ENCODE measurements around the gene CDH23. TPM values are rescaled to one million over a fixed set of nuclear protein-coding genes. Genes with fewer than 3 reads are reported as not detected.

Gene CDH23
- total RNA-seq, 2 donors from 2014 or later = 0.06 TPM; not detected in 1

DNA sequence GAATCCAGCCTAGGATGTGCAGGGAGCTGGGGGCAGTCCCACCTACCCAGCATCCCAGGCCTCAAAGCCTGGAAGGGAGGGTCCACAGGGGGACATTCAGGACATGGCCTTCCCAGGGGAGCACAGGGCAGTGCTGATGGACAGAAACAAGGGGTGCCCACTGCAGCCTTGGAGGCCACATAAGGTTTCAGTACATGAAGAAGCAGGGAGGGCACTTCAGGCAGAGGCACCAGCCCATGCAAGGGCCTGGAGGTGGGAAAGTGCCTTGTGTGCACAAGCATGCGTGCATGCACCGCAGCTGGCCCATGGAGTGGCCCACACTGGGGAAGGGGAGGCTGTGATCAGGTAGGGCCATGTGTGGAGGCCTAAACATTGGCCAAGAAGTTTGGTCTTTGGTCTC, 313.8 kb downstream of the CDH23 start:
- Mint-ChIP-seq H3K4me3 (no peak overlapping the region), H3K27ac (no peak overlapping the region), H3K9me3 (no peaks in the 10 kb centered on the region), H3K27me3 (no peaks in the 10 kb centered on the region), H3K36me3 (no peaks in the 10 kb centered on the region), H3K4me1 (ENCODE audit: low read depth in 2 of 2) (peaks cover 21 to 31% of the 10 kb centered on the region in 2 donors)
- ATAC-seq = no peak
- DNase-seq (ENCODE audit: low spot score) = no peak

DNA sequence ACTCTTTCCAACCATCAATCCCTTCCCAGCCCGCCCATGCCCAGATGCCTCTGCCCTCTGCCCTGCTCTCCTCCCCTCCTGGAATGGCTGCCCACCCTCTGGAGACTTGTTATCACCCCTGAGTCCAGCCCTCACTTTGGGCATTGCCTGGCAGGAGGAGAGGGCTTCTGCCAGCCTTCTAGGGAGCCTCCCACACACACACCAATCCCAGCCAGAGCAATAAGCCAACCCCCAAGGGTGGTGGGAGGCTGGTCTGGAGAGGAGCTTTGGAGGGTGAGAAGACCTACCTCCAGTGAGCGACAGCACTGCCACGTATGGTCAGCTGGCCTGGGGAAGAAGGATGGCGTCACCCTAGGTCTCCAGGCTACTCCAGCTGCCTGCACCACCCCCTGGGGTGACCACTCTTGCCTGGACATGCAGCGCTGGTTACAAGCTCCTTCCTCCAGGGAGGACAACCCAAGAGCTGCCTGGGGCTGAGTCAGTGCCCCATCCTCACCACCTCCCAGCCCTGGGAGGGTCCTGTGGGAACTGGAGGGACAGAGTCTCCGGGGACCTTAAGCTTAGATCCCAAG, 314.4 kb downstream of the CDH23 start:
- no peak for ATAC-seq
- Mint-ChIP-seq H3K36me3 (no peaks in the 10 kb centered on the region), H3K27ac (no peak overlapping the region), H3K4me3 (no peak overlapping the region), H3K27me3 (no peaks in the 10 kb centered on the region), H3K4me1 (ENCODE audit: low read depth in 2 of 2) (peaks cover 21 to 31% of the 10 kb centered on the region in 2 donors), H3K9me3 (no peaks in the 10 kb centered on the region)
- no peak for DNase-seq (ENCODE audit: low spot score)

DNA sequence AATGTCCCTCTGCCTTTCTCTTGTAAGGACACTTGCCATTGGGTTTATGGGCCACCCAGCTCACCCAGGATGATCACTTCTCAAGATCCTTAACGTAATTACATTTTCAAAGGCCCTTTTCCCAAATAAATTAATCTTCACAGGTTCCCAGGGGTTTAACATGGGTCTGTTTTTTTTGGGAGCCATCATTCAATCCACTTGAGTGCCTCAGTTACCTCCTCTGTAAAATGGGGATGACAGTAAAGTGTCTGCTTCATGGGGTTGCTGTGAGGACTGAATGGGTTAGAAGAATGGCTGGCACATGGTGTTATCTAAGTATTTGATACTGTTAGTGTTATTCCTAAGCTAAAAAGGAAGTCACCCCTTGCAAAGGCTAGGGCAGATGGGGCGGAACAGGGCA, 315.4 kb downstream of the CDH23 start:
- peak overlapping the region in 1 of 2 donors; percentile 90 for H3K27ac Mint-ChIP-seq

DNA sequence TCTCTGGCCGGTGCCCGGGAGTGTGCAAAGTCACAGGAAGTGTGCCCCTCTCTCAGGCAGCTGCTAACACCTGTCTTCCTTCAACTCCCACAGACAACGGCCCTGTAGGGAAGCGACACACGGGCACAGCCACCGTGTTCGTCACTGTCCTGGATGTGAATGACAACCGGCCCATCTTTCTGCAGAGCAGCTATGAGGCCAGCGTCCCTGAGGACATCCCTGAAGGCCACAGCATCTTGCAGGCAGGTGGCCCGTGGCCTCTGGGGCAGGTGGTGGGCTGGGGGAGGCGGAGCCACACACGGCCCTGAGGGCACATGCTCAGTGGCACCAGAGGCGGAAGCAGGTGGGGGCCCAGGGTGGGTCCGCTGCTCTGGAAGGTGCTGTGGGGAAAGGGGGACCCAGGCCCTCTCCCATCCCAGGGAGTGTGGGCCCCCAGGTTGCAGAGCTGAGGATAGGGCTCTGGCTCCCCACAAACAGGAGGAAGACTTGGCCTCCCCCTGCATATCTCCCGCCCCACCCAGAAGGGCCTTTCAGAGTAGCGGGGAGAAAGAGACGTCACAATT, 315.9 kb downstream of the CDH23 start:
- Mint-ChIP-seq H3K4me3 (peak overlapping the region; percentile 51), H3K27ac (peak overlapping the region; percentile 89 to 90), H3K27me3 (no peaks in the 10 kb centered on the region), H3K4me1 (ENCODE audit: low read depth in 2 of 2) (peaks cover 19 to 31% of the 10 kb centered on the region in 2 donors), H3K9me3 (no peaks in the 10 kb centered on the region), H3K36me3 (no peaks in the 10 kb centered on the region)
- no peak for DNase-seq (ENCODE audit: low spot score)
- peak in 1 of 2 donors; percentile 4 for ATAC-seq

More for the DNA sequence above, 315.4 kb downstream of the CDH23 start:
- Mint-ChIP-seq H3K27me3 (no peaks in the 10 kb centered on the region), H3K9me3 (no peaks in the 10 kb centered on the region), H3K4me1 (ENCODE audit: low read depth in 2 of 2) (peaks cover 21 to 31% of the 10 kb centered on the region in 2 donors), H3K4me3 (no peak overlapping the region), H3K36me3 (no peaks in the 10 kb centered on the region)
- DNase-seq (ENCODE audit: low spot score) = no peak
- no peak for ATAC-seq

DNA sequence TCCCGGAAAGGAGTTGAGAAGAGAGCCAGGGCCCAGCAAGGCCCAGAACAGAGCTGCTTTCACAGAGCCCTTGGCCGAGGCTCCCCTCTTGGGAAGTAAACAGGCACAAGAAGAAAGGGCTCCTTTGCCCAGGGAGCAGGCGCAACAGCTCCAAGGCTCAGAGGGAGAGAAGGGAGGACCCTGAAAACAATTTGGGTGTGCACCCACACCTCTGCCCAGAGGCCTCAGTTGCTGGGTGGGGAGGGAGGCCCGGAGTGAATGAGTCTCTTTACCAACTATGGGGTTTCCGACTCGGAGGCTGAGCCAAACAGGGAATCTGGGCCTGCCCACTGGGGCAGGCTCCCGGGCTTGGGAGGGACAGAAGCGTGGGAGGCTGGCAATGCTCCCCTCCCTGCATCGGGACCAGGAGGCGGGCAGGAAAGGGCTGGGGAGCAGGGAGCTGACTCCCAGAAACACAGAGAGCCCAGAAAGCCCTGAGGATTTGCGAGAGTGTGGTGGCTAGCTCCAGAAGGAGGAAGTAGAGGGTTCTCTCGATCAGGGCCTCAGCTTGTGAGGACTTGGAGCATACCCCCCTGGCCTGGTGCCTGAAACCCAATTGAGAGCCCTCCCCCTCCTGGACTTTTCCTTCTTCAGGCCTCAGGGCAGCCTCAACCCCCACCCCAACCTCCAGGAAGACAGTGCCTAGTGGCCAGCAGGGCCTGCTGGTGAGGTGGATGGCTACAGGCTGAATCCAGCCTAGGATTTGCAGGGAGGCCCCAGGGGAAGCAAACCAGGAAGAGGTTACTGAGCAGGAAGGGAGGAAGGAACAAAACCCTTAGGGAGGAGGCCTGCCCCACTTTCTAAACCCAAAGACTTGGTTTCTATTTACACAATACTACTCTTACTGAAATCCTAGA, 316.7 kb downstream of the CDH23 start:
- H3K4me1 Mint-ChIP-seq (ENCODE audit: low read depth in 2 of 2) = peaks cover 16 to 31% of the 10 kb centered on the region in 2 donors
- H3K4me3 Mint-ChIP-seq = peak overlapping the region; percentile 51
- DNase-seq (ENCODE audit: low spot score) (no peak), ATAC-seq (peak; percentile 10 to 25)
- no peaks in the 10 kb centered on the region for H3K9me3 Mint-ChIP-seq
- no peaks in the 10 kb centered on the region for H3K27me3 Mint-ChIP-seq
- peak overlapping the region; percentile 89 to 90 for H3K27ac Mint-ChIP-seq
- H3K36me3 Mint-ChIP-seq = no peaks in the 10 kb centered on the region

DNA sequence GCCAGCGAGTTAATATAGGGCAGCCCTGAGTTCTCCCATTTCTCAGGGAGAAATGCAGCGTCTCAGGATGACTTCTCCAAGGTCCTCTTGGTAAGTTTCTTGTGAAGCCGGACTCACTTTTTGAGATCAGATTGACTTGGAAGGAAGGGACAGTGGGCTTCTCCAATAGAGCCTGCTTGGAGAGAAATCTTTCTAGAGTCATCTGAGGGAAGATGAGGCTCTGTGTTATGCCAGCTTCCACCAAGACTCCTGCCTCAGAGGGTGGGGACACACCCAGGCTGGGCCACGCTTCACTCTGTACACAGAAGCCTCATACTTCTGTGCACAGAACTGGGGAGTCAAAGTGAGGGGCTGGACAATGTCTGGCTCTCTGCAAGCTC, 317.3 kb downstream of the CDH23 start:
- no peak for DNase-seq (ENCODE audit: low spot score)
- no peaks in the 10 kb centered on the region for H3K36me3 Mint-ChIP-seq
- H3K4me3 Mint-ChIP-seq = peak overlapping the region; percentile 51
- peak overlapping the region; percentile 89 to 90 for H3K27ac Mint-ChIP-seq
- no peaks in the 10 kb centered on the region for H3K9me3 Mint-ChIP-seq
- H3K4me1 Mint-ChIP-seq (ENCODE audit: low read depth in 2 of 2) = peaks cover 16 to 31% of the 10 kb centered on the region in 2 donors
- ATAC-seq = no peak
- no peaks in the 10 kb centered on the region for H3K27me3 Mint-ChIP-seq

DNA sequence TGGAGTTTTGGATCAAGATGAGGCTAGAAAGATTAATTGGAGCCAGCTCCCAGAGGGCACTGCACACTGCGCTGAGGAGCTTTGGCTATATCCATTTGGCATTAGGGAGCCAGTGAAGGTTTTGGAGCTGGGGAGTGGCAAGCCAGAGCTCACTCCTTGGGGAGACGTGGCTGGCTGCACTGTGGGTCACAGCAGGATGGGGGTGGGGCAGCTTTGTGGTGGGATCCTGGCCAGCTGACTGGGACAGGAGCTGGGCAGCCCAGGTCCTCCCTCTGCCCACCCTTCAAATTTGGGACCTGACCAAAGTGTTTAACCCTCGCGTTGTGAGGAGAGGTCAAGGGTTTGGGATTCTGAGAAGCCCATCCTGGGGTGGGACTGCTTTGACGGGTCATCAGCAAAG, 317.9 kb downstream of the CDH23 start:
- Mint-ChIP-seq H3K9me3 (no peaks in the 10 kb centered on the region), H3K27ac (peak overlapping the region; percentile 89 to 90), H3K36me3 (no peaks in the 10 kb centered on the region), H3K27me3 (no peaks in the 10 kb centered on the region), H3K4me3 (no peak overlapping the region), H3K4me1 (ENCODE audit: low read depth in 2 of 2) (peaks cover 15 to 25% of the 10 kb centered on the region in 2 donors)
- DNase-seq (ENCODE audit: low spot score) (no peak), ATAC-seq (no peak)

DNA sequence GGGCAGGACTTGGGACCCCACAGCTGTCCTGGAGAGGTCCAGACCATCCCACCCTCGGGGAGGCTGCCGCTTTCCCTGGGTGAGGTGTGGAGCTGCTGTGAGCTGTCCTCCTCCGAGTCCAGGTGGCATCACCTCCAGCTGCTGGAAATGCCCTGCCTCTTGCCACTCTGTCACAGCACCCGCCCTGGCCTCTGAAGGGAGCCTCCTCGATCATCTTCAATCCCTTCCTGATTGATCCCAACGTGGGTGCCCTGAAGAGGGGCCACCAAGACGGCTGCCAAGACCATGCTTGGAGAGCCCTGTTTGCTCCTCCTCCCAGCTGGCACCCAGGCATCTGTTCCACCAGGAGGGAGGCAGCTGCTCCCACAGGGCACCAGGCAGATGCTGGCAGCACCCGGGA, 318.3 kb downstream of the CDH23 start:
- H3K9me3 Mint-ChIP-seq = no peaks in the 10 kb centered on the region
- no peaks in the 10 kb centered on the region for H3K27me3 Mint-ChIP-seq
- no peak overlapping the region for H3K4me3 Mint-ChIP-seq
- H3K27ac Mint-ChIP-seq = no peak overlapping the region
- ATAC-seq = no peak
- H3K4me1 Mint-ChIP-seq (ENCODE audit: low read depth in 2 of 2) = peaks cover 14 to 21% of the 10 kb centered on the region in 2 donors
- no peak for DNase-seq (ENCODE audit: low spot score)
- no peaks in the 10 kb centered on the region for H3K36me3 Mint-ChIP-seq

DNA sequence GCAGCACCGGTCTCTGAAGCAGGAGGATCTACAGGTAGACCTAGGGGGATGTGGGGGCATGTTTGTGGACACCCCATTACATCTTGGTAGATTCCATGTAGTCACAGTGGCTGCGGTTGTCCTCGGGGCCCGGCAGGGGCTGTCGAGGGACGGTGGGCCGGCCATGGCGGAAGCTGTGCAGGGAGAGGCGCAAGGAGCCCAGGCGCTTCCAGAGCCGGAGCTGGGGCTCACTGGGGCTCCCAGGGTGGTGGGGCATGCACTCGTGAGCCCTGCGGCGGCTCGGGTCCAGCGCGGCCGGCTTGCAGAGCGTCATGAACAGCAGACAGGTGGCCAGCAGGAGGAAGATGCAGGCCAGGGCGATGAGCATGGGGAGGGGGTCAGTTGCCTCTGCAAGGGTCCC, 319.1 kb downstream of the CDH23 start:
- Mint-ChIP-seq H3K27me3 (no peaks in the 10 kb centered on the region), H3K4me3 (no peak overlapping the region), H3K36me3 (no peaks in the 10 kb centered on the region), H3K27ac (no peak overlapping the region), H3K9me3 (no peaks in the 10 kb centered on the region), H3K4me1 (ENCODE audit: low read depth in 2 of 2) (peaks cover 14 to 21% of the 10 kb centered on the region in 2 donors)
- ATAC-seq = no peak
- no peak for DNase-seq (ENCODE audit: low spot score)

DNA sequence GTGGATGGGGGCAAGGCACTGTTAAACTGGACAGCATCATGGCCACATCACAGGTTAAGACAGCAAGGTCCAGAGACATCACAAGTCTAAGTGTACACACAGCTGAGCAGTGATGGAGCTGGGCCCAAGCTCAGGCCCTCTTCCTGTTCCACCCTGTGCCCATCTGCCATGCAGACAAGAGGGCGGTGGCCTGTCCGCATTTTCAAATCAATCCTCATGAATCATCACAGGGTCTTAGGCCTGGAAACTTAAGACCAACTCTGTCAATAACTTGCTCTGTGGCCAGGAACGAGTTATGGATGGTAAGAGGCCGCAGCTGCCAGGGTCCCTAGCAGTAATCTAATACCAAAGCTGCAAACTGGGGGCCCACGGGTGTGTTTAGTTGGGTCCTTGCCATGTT, 319.7 kb downstream of the CDH23 start:
- H3K36me3 Mint-ChIP-seq = no peaks in the 10 kb centered on the region
- H3K4me1 Mint-ChIP-seq (ENCODE audit: low read depth in 2 of 2) = peaks cover 14 to 21% of the 10 kb centered on the region in 2 donors
- H3K9me3 Mint-ChIP-seq = no peaks in the 10 kb centered on the region
- DNase-seq (ENCODE audit: low spot score) = no peak
- no peak for ATAC-seq
- no peaks in the 10 kb centered on the region for H3K27me3 Mint-ChIP-seq
- no peak overlapping the region for H3K27ac Mint-ChIP-seq
- H3K4me3 Mint-ChIP-seq = no peak overlapping the region

DNA sequence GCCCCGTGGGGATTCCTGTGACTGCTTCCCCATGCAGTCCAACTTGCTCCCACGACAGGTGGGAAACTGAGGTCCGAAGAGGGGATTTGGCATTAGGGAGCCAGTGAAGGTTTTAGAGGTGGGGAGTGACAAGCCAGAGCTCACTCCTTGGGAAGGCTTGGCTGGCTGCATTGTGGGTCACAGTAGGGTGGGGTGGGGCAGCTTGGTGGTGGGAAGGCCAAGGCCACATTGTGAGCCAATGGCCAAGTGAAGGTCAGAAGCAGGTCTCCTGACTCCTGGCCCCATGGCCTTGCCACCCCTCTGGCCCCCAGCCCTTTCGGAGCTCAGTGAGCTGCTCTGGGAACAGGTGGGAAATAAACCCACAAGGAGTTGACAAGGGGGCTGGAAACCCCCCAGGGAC, 320.3 kb downstream of the CDH23 start:
- no peak overlapping the region for H3K4me3 Mint-ChIP-seq

DNA sequence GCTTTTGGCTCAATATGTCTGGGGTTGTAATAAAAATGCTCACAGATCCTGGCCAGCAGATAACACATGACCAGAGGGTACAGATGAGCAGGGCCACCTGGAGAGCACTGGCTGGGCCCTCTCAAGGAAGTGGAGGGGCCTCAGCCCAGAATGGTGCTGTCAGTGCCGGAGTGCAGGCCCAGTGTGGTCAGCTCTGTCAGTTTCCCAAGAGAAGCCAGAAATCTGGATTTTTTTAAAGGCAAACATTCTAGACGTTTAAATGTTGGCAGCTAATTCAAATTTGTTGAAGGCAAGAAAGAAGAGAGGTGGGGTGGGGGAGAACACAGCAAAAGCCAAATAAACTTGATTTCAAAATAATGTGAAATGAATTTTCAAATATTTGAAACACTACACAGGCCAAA, 320.8 kb downstream of the CDH23 start:
- H3K4me1 Mint-ChIP-seq (ENCODE audit: low read depth in 2 of 2) = peaks cover 21 to 22% of the 10 kb centered on the region in 2 donors
- no peaks in the 10 kb centered on the region for H3K9me3 Mint-ChIP-seq
- no peaks in the 10 kb centered on the region for H3K27me3 Mint-ChIP-seq
- ATAC-seq (no peak), DNase-seq (ENCODE audit: low spot score) (no peak)
- H3K4me3 Mint-ChIP-seq = no peak overlapping the region
- H3K36me3 Mint-ChIP-seq = no peaks in the 10 kb centered on the region
- no peak overlapping the region for H3K27ac Mint-ChIP-seq

More for the DNA sequence above, 320.3 kb downstream of the CDH23 start:
- DNase-seq (ENCODE audit: low spot score) (no peak), ATAC-seq (no peak)
- H3K27me3 Mint-ChIP-seq = no peaks in the 10 kb centered on the region
- H3K36me3 Mint-ChIP-seq = no peaks in the 10 kb centered on the region
- H3K27ac Mint-ChIP-seq = no peak overlapping the region
- H3K4me1 Mint-ChIP-seq (ENCODE audit: low read depth in 2 of 2) = peaks cover 18 to 26% of the 10 kb centered on the region in 2 donors
- H3K9me3 Mint-ChIP-seq = no peaks in the 10 kb centered on the region

DNA sequence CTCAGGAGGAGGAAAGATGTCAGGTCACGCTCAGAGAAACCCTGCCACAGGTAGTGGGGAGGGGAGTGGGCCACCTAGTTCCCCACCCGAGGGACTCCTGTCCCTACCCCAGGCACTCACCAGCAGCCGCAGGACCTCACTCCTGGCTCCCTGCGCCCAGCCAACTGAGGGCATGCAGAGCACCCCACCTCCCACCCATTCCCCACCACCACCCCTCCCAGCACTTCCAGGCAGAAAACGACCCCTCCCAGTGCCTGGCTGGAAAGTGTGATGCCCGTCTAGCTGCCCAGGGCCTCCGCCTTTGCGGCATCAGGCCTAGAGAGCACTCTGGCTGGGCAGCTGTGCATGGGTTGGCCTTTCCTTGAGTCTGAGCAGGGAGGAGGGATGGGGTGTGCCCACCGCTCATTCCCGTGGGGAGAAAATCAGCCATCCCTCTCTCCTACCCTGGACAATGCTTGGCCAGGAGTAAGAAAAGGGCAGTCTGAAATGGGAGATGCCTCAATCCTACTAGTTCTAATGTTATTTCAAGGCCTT, 321.5 kb downstream of the CDH23 start:
- ATAC-seq (no peak), DNase-seq (ENCODE audit: low spot score) (no peak)
- H3K27me3 Mint-ChIP-seq = no peaks in the 10 kb centered on the region
- H3K36me3 Mint-ChIP-seq = no peaks in the 10 kb centered on the region
- H3K4me3 Mint-ChIP-seq = no peak overlapping the region
- H3K4me1 Mint-ChIP-seq (ENCODE audit: low read depth in 2 of 2) = peaks cover 19 to 21% of the 10 kb centered on the region in 2 donors
- no peak overlapping the region for H3K27ac Mint-ChIP-seq
- H3K9me3 Mint-ChIP-seq = no peaks in the 10 kb centered on the region

DNA sequence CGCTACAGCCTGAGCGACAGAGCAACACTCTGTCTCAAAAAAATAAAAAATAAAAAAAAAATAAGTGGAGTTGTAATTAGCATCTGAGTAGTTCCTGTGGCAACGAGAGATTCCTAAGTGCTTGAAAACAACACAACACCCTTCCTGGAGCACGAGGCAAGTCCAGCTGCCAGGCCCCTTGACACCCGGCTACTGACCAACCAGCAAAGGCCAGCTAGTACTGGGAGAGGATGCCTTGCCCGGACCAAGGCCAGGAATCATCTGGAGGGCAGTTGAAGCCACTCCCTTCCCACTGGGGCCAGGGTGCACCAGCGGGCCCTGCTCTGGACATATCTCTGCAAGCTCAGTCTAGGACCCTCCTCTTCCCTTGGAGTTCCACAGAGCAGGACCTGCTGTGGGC, 322.3 kb downstream of the CDH23 start:
- H3K27me3 Mint-ChIP-seq = no peaks in the 10 kb centered on the region
- no peak overlapping the region for H3K4me3 Mint-ChIP-seq
- H3K27ac Mint-ChIP-seq = no peak overlapping the region
- H3K36me3 Mint-ChIP-seq = no peaks in the 10 kb centered on the region
- peaks cover 11 to 14% of the 10 kb centered on the region in 2 donors for H3K4me1 Mint-ChIP-seq (ENCODE audit: low read depth in 2 of 2)
- DNase-seq (ENCODE audit: low spot score) (no peak), ATAC-seq (no peak)
- no peaks in the 10 kb centered on the region for H3K9me3 Mint-ChIP-seq

Data from natural killer cell treated with Interleukin-12 subunit alpha and Interleukin-12 subunit beta and Interleukin-15 and Interleukin-18, amount 100 ng/mL, for 72 hours (primary cell).